HepG2 (cell line): Measurements from ENCODE around the gene FERMT2. TPM values are rescaled to one million over a fixed set of nuclear protein-coding genes. Genes with fewer than 3 reads are reported as not detected.
A peak's percentile ranks its signal among the peaks of the same experiment; 100 is the strongest.

Source experiments
- ATAC-seq: fragments of 200-7000 bp; cut with Tn5 transposase; 3 replicates; pipeline ENCODE4 v1.9.1; 2020; ENCODE audit warnings: mild to moderate bottlenecking, moderate library complexity
- BruUV-seq: library from RNA; stranded (reverse); fragments of 400-500 nt; replicated peaks from 2 replicates; lab custom pipeline; 2021; lab: Mats Ljungman, UMichigan
- CTCF ChIA-PET: fragments of 300-600 bp; formaldehyde crosslinking; extraction: SDS; loops from one replicate; lab custom pipeline; 2021; ENCODE audit warnings: low total read pairs, inconsistent platforms, low intra/inter-chr PET ratio; lab: Yijun Ruan, JAX
- POLR2A ChIA-PET: fragments of 350-600 bp; sonication (Branson Sonifier 250); formaldehyde crosslinking; loops from one replicate; lab custom pipeline; 2020; ENCODE audit warnings: antibody characterized with exemption, inconsistent platforms; lab: Yijun Ruan, JAX
- DNase-seq: peaks from one replicate; pipeline ENCODE4 v3.0.0-alpha.2; 2015; ENCODE audit warnings: low spot score
- FAIRE-seq: peaks from 3 replicates; lab custom pipeline; 2011; peaks lifted over from hg19 to GRCh38; lab: Jason Lieb, UNC
- H2AFZ ChIP-seq: one replicate; pipeline ENCODE4 v1.6.1; 2011; ENCODE audit warnings: low read length, inconsistent platforms
- H3K27ac ChIP-seq: fragments of 300-600 bp; 3 replicates; pipeline ENCODE4 v1.8.0; 2011; ENCODE audit warnings: mixed run types, mild to moderate bottlenecking, mixed read lengths, low read length, inconsistent platforms; ENCODE audit not compliant: insufficient read depth; ENCODE audit errors: extremely low read length
- H3K27me3 ChIP-seq, 2 experiments: fragments of 200-600 bp in 1 of 2; 2 replicates in 1 of 2; 3 replicates in 1 of 2; pipeline versions ENCODE4 v1.6.0 to v1.8.0; 2011; ENCODE audit warnings: low read length in 2 of 2, mild to moderate bottlenecking in 2 of 2, moderate library complexity in 2 of 2, inconsistent platforms in 1 of 2; ENCODE audit not compliant: insufficient read depth in 2 of 2, control insufficient read depth in 1 of 2
- H3K36me3 ChIP-seq, 2 experiments: fragments of 200-600 bp in 1 of 2; replicated peaks in 1 of 2; 2 replicates in 1 of 2; 3 replicates in 1 of 2; pipeline versions ENCODE4 v1.5.1 to v1.8.0; 2011; ENCODE audit warnings: low read length in 2 of 2, inconsistent platforms in 1 of 2; ENCODE audit not compliant: insufficient read depth in 2 of 2, control insufficient read depth in 1 of 2
- H3K4me1 ChIP-seq: 2 replicates; pipeline ENCODE4 v1.5.1; 2012; ENCODE audit warnings: low read length, inconsistent platforms; ENCODE audit not compliant: insufficient read depth
- H3K4me2 ChIP-seq: 2 replicates; pipeline ENCODE4 v1.6.0; 2011; ENCODE audit warnings: low read depth, low read length, inconsistent platforms
- H3K4me3 ChIP-seq, 3 experiments: fragments of 200-600 bp in 1 of 3; sonication (generic), shearing (Covaris generic) in 1 of 3; replicated peaks in 1 of 3; 2 replicates each; pipeline ENCODE4 v1.5.1; 2011 to 2016; ENCODE audit warnings: low read length in 3 of 3, inconsistent platforms in 2 of 3, low read depth in 2 of 3, mild to moderate bottlenecking in 2 of 3, control low read depth in 1 of 3, mixed read lengths in 1 of 3; ENCODE audit not compliant: insufficient read depth in 1 of 3
- H3K79me2 ChIP-seq: one replicate; pipeline ENCODE4 v1.6.1; 2011; ENCODE audit warnings: low read length, inconsistent platforms; ENCODE audit not compliant: insufficient read depth
- H3K9ac ChIP-seq: 2 replicates; pipeline ENCODE4 v1.6.0; 2011; ENCODE audit warnings: mild to moderate bottlenecking, low read depth, low read length, inconsistent platforms; ENCODE audit not compliant: insufficient read depth
- H3K9me3 ChIP-seq: 2 replicates; pipeline ENCODE4 v1.5.1; 2012; ENCODE audit warnings: mild to moderate bottlenecking, low read length
- H4K20me1 ChIP-seq: 2 replicates; pipeline ENCODE4 v1.6.0; 2011; ENCODE audit warnings: inconsistent platforms, mild to moderate bottlenecking, low read length, moderate library complexity; ENCODE audit not compliant: insufficient read depth
- AGO2 ChIP-seq: fragments of 200-400 bp; formaldehyde crosslinking; optimal IDR thresholded peaks from 2 replicates; pipeline ENCODE3; 2017; ENCODE audit warnings: mild to moderate bottlenecking, low read depth, low read length, moderate library complexity
- ARNT2 ChIP-seq: sonication (generic); formaldehyde crosslinking; IDR thresholded peaks from 2 replicates; pipeline ENCODE4 v1.8.0; 2022; ENCODE audit warnings: mild to moderate bottlenecking, low read depth, missing genetic modification reagents, moderate library complexity
- BRD4 ChIP-seq: sonication (generic); formaldehyde crosslinking; IDR thresholded peaks from 2 replicates; pipeline ENCODE4 v1.4.0; 2020; ENCODE audit warnings: missing genetic modification reagents
- FOXP1 ChIP-seq, 2 experiments: fragments of 450-650 bp in 1 of 2; IDR thresholded peaks; 2 replicates each; pipeline ENCODE4 v1.6.1; 2017 to 2018; ENCODE audit warnings: antibody characterized with exemption in 1 of 2
- GATAD2A ChIP-seq: IDR thresholded peaks from 2 replicates; pipeline ENCODE4 v1.6.1; 2016
- HNF4A ChIP-seq: sonication (generic); formaldehyde crosslinking; IDR thresholded peaks from 2 replicates; pipeline ENCODE4 v1.4.0; 2020; ENCODE audit warnings: missing genetic modification reagents
- MYC ChIP-seq: sonication (generic); formaldehyde crosslinking; IDR thresholded peaks from 2 replicates; pipeline ENCODE4 v1.9.0; 2021; ENCODE audit warnings: missing genetic modification reagents, borderline replicate concordance
- RAD21 ChIP-seq: fragments of 450-650 bp; formaldehyde crosslinking; IDR thresholded peaks from 2 replicates; pipeline ENCODE4 v1.5.0; 2020; ENCODE audit warnings: mild to moderate bottlenecking
- RBFOX2 ChIP-seq: fragments of 200-400 bp; formaldehyde crosslinking; IDR thresholded peaks from 2 replicates; pipeline ENCODE4 v1.6.1; 2017; ENCODE audit warnings: low read depth, mild to moderate bottlenecking, low read length
- ZFX ChIP-seq: sonication (generic); formaldehyde crosslinking; IDR thresholded peaks from 2 replicates; pipeline ENCODE4 v1.4.0; 2020; ENCODE audit warnings: mild to moderate bottlenecking, low read depth, missing genetic modification reagents, moderate library complexity
- ZFY ChIP-seq: sonication (generic); formaldehyde crosslinking; IDR thresholded peaks from 2 replicates; pipeline ENCODE4 v1.4.0; 2020; ENCODE audit warnings: missing genetic modification reagents
- ZNF552 ChIP-seq: sonication (generic); formaldehyde crosslinking; IDR thresholded peaks from 2 replicates; pipeline ENCODE4 v1.9.0; 2022; ENCODE audit warnings: missing genetic modification reagents, mild to moderate bottlenecking, borderline replicate concordance
- ZNF781 ChIP-seq: sonication (generic); formaldehyde crosslinking; IDR thresholded peaks from 2 replicates; pipeline ENCODE4 v1.5.1; 2020; ENCODE audit warnings: borderline replicate concordance, mild to moderate bottlenecking, missing genetic modification reagents; ENCODE audit errors: not compliant biosample characterization
- ZNF816 ChIP-seq: sonication (generic); formaldehyde crosslinking; IDR thresholded peaks from 2 replicates; pipeline ENCODE4 v1.8.0; 2022; ENCODE audit warnings: missing genetic modification reagents, mild to moderate bottlenecking, borderline replicate concordance
- WGBS: methylation state at CpG from one replicate; pipeline ENCODE4 v1.1.6; 2017; ENCODE audit warnings: low lambda C conversion rate; 5-methylcytosine and 5-hydroxymethylcytosine counted together
- in situ Hi-C: cut with HindIII; loops from 2 replicates; pipeline ENCODE4 v1.10.0; 2017; ENCODE audit warnings: low pct_unique_long_range_greater_than_20kb; ENCODE audit not compliant: extremely low pct_ligation_motif_present
- intact Hi-C: fragments of 100-400 bp; cut with micrococcal nuclease; formaldehyde crosslinking; loops from one replicate; pipeline ENCODE4 v1.10.0; 2022; ENCODE audit not compliant: unreplicated experiment
- polyA plus RNA-seq, 8 experiments: library from polyadenylated mRNA; depleted of rRNA in 3 of 8; stranded (reverse) in 7 of 8; unstranded in 1 of 8; fragments of >200 nt; fragmentation: Illumina TruSeq in 4 of 8; extraction: Trizol in 4 of 8; gene quantifications; 2 replicates each; pipeline versions ENCODE4 v1.2.1 to v1.2.3, GENCODE V29; 2011 to 2016; ENCODE audit warnings: low read depth in 4 of 8, missing spikeins in 1 of 8, mixed read lengths in 1 of 8; ENCODE audit not compliant: insufficient read depth in 1 of 8
- total RNA-seq, 5 experiments: library from RNA; depleted of rRNA; stranded (reverse); fragments of >200 nt; fragmentation: Illumina TruSeq; extraction: Trizol; gene quantifications; 2 replicates each; pipeline ENCODE4 v1.2.3, GENCODE V29; 2016; ENCODE audit warnings: low read depth in 1 of 5

Gene FERMT2
- total and polyA plus RNA-seq, 2 of the 13 experiments (the other 11 are each of a cell fraction or from before 2014, with no cell fraction given) = 36.2 to 60.4 TPM

DNA sequence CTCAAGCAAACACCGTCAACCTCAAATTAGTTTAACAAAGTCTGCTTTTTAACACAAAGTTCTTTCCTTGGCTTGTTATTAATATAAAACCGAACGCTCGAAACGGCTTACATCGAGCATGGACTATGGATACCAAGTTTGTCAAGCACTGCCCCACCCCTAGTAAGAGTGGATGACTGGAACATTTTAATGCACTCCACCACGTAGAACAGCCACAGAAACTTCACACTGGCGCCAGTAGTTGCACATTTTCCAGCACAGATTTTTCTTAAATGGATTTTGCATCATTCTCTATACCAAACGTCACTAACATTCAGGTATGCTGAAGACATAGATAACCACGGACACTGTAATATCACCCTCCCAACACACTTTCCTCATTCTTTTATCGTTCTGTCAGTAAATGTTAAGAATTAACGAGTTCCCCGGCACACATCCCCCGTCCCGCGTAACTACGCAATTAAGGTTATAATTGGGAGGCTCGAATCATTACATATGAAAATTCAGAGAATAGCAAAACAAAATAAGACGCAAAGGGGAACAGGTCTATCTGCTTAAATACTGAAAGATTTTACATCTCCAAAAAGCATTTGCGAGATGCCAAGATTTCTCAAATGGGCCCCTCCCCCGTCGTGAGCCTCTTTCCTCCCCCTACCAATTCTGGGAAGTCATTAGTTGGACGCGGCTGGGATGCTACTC, 990 bp downstream of the FERMT2 start (continued):
- no peak for TF ChIP-seq ZFX
- 0 out of 2 replicates have a peak, but pooled peaks have one; percentile 11 for TF ChIP-seq HNF4A (CRISPR knock-in tag)
- no peak for TF ChIP-seq BRD4 (CRISPR knock-in tag)
- TF ChIP-seq RAD21 (CRISPR knock-in tag) = peak; percentile 14; the same call in 1 of the 2 replicates
- TF ChIP-seq ZNF552 (CRISPR knock-in tag) = no peak
- TF ChIP-seq RBFOX2 = no peak
- no peak for TF ChIP-seq ZFY

DNA sequence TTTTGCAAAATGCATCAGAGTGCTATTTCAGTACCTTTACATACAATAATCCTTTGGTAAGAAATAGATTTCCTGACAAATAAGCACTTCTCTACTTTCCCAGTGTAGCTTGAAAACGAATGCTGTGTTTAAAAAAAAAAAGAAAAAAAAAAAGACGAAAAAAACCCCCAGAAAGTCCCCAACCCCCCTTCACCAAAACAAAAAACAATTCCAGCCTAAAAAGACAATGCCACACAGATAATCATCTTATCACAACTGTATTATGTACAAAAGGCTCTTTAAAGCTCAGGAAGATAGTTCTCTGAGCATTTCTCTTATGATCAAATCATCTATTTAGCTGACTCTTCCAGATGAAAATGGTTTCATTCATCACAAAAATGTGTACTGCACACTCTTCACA, 1.6 kb downstream of the FERMT2 start:
- 0% methylated on average over 2 of the region's 2 CpGs for WGBS
- ATAC-seq (no peak), FAIRE-seq (no peak), DNase-seq (no peak)
- no peak overlapping the region for H2AFZ ChIP-seq
- H3K4me2 ChIP-seq = peak overlapping the region; percentile 82
- TF ChIP-seq ARNT2 (no peak), ZNF781 (CRISPR knock-in tag) (no peak), MYC (CRISPR knock-in tag) (no peak), FOXP1 (IDR thresholded peaks at IDR 0.05) (no peak), FOXP1 (CRISPR knock-in tag; IDR thresholded peaks at IDR 0.05) (no peak), AGO2 (no peak), GATAD2A (CRISPR knock-in tag) (no peak), ZNF816 (CRISPR knock-in tag) (0 out of 2 replicates have a peak, but pooled peaks have one; percentile 3)
- H3K9ac ChIP-seq = peak overlapping the region; percentile 89
- no peaks in the 10 kb centered on the region for H3K9me3 ChIP-seq
- peak overlapping the region; percentile 85 to 95 (median 88) for H3K4me3 ChIP-seq
- peak overlapping the region; percentile 91 for H3K27ac ChIP-seq
- peaks cover 0 to 4% of the 10 kb centered on the region in 2 experiments; a peak in 2 of 5 replicates for H3K36me3 ChIP-seq
- ChIA-PET CTCF (no interaction called here), POLR2A (interaction anchor here (1.2 to 1.7 kb wide), 2 partner anchors 21 to 23 kb away, joined by 3 to 8 read pairs; no protein-coding TSS in a partner anchor)
- intact Hi-C loops = loop anchor here (2.0 kb wide), 1 partner anchor 14 kb away; no protein-coding TSS in a partner anchor
- no TSS peak for BruUV-seq
- peaks cover 55% of the 10 kb centered on the region for H3K4me1 ChIP-seq
- H4K20me1 ChIP-seq = no peaks in the 10 kb centered on the region
- no peaks in the 10 kb centered on the region; a peak in 1 of 5 replicates for H3K27me3 ChIP-seq
- in situ Hi-C loops = no loop called here
- H3K79me2 ChIP-seq = peaks cover 58% of the 10 kb centered on the region
